Stimulated activated CD8-positive, alpha-beta memory T cell treated with anti-CD3 and anti-CD28 coated beads, Interleukin-7, amount 100 ng/mL, for 4 hours (primary cell): ENCODE data around the gene KIRREL3.

Source experiments
- DNase-seq, 2 donors: peaks; one replicate each; pipeline ENCODE4 v3.0.0-alpha.2; 2020; ENCODE audit warnings: low read depth in 2 of 2

KIRREL3 gene

DNA sequence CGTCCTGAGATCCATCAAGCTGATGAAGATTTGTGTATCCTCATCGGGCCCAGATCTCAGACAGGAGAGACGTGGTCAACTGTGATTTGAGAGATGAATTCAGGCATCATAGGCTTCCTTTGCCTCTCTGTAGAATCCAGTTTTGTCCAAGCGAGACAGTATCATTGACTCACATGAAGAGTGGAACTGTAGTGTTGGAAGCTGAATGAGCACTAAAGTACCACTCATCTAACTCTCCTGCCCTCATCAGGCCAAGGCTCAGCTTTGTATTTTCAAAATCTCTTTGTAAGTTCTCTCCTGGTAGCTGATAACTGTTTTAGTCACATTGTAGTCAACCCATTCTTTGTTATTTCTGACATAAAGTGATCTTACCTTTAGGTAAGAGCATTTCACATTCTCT is 85.1 kb downstream of the KIRREL3 start:
- DNase-seq: no peak

DNA sequence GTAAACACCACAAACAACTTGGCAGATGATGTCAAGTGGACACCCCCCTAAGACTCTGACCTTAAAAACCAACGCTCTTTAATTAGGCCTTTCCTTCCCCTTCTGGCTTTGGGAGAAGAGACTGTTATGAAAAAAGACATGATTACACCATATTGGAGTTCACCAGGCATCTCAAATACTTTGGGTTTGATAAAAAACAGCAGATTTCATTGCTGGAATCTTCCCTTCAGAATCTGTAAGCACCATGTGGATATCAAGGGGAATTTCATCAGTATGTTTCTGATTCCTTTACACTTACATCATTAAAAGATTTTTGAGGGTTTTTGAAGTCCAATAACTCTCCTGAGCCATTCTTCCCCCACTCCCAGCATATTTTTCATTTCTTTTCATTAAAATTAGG is 85.6 kb downstream of the KIRREL3 start:
- DNase-seq: no peak

DNA sequence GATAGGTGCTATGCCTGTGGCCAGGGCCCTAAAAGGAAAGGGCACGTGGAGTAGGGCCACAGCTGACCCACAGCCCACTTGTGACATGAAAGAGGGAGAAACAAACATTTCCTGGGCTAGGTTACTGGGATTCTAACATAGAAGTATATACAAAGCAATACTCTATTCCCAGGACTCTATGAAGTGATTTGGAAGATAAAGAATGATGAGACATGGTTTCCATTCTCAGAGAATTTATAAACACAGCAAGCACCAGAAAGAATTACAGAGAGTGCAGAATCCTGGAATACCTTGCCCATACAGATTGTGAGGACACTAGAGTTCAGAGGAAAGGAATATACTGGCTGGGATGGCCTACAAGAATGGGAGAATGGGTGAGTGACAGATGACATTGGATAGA is 86.4 kb downstream of the KIRREL3 start:
- no peak for DNase-seq

DNA sequence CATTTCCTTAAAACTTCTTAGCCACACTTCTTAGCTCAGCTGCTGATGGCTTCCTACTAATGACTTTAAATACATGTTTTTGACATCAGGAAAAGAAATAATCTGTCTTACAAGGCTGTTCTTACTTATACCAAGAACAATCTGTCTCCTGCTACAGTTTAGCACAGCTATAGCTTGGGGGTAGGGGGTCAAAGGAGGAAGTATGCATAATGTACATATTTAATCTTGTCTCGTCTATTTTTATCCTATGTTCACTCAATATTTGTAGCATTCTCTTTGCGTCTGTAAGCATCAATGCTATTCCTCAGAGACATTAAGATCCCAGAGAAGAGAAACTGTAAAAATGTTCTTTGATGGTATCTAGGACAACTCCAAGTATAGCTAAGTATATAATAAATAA is 96.0 kb downstream of the KIRREL3 start:
- no peak for DNase-seq

DNA sequence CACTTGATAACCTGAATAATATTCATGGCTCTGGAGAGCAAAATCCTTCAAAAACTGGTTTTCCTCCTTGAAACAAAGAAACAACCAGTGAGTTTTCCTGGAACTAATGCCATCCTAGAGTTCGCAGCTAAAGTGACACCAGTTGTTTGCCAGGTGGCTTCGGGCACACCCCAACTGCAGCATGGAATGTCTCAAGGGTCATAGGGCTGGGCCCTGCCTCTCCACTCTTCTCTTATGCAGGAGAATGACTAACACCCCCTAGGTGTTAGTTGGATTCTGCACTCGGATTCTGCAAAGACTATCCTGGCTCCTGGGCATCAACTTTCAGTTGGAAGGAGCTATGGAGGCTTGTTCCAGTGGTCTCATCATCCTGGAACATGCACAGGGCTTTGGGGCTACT is 98.8 kb downstream of the KIRREL3 start:
- no peak for DNase-seq

DNA sequence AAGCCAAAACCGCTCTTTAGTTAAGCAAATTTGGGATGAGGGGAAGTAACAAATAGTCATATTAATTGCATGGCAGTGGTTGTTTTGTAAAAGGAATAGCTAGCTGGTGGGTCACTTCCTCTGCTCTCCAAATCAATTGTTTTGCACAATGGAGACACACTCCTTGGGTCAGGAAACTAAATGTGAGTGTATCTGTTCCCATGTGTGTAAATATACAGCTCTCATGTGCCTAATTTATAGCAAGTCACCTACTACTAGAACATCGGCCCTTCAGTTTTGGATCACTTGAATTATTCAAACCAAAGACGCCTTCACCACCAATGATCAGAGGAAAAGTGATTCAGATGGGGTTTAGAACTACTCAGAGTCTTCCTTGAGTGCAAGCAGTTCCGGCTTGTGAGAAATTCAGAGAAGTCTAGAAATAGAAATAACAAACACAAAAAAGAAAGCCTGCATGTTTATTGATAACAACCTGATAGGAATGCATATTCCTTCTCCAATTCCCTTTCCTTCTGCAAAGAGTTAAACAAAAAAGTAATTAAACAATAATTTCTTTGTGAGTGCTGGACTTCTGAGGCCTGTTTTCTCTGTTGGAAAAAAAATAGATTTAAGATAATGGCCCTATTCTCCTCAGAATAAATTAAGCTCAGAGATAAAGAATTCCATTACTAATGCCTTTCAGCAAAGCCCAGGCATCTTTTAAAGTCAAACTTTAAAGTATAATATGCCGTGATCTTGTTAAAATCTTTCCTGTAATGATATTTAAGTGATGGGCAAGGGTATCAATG is 100.4 kb downstream of the KIRREL3 start:
- DNase-seq: no peak

DNA sequence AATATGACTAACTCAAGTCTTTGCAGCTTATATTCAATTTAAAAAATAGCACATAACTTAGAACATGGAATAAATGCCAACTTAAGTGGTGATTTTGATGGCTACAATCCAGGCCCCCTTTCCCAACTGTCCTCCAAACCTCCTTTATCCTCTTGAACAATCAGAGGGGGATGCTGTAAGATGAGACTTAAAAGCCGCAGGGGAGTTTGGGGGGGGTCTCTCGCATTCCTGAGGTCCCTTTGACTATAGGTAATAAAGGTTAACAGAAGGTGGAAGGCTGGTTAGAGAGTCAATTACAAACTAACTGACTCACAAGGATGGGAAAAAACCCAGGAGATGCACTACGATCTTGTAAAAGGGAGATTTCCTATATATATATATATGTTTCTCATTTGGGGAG is 101.8 kb downstream of the KIRREL3 start:
- no peak for DNase-seq

DNA sequence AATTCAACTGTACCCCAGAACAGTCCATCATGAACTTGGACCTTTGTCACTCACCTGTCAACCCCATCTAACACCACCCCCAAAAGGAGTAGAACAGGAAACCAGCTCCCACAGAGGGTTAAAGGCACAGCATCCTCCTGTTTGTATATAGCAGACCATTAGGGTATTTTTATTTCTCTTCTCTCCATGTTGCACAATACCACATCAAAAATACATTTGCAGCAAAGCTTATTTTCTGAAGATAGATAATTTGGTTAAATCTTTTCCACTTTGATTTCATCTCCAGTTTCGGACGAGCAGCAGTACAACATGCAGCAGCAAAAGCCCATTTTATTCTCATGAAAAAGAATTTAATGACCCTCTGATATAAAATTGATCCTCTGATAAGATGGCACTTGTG is 103.1 kb downstream of the KIRREL3 start:
- DNase-seq: no peak

DNA sequence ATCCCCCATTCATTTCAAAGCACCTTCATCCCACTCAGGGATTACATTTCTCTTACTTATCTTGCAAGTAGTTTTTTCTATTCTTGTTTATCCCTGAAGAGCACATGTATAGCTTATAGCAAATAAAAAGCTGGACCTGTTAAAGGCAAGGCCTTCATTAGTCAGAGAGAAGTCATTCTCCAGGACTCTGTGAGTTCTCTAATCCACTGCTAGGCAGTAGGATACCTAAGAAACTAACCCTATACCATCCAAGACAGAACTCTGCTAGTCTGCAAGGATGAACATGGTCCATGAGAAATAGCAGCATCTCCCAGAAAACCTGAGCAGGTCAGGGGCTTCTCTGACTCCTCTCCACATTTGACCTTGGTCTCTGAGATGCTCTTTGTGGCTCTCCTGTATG is 104.5 kb downstream of the KIRREL3 start:
- no peak for DNase-seq

DNA sequence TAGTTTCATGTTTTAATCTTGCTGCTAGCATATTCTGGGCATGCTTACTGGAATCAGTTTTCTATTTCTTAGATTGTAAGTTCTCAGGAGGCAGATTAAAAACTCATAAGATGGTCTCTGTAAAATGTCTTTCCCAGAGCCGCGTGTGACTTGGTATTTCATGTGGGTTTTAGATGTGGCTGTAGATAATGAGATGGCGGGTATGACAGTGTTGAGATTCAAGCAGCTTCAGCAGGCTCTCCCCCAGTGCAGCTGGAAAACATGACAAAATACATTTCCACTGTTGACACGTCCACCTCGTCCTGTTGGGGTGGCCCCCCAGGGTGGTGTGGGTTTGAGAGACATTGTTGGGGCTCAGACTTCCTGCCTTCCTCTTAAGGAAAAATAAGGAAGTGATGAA is 106.8 kb downstream of the KIRREL3 start:
- DNase-seq: no peak

DNA sequence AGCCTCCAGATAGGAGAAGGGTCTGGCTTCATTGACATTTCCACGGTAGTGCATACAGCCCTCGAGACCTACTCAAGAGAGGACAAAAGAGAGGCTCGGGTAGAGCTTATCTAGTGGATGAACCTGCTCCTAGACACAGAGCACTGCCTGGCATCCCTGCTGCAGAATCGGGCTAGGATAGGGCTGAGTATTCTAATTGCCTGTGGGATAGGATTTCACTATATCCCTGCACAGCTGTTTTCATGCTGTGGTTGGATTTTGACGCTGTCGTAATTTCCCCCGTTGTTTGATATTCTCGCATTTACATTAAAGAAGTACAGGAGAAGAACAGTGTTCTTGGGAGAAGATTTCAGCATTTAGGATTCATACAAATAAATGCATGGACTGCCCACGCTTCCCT is 107.8 kb downstream of the KIRREL3 start:
- DNase-seq: no peak

DNA sequence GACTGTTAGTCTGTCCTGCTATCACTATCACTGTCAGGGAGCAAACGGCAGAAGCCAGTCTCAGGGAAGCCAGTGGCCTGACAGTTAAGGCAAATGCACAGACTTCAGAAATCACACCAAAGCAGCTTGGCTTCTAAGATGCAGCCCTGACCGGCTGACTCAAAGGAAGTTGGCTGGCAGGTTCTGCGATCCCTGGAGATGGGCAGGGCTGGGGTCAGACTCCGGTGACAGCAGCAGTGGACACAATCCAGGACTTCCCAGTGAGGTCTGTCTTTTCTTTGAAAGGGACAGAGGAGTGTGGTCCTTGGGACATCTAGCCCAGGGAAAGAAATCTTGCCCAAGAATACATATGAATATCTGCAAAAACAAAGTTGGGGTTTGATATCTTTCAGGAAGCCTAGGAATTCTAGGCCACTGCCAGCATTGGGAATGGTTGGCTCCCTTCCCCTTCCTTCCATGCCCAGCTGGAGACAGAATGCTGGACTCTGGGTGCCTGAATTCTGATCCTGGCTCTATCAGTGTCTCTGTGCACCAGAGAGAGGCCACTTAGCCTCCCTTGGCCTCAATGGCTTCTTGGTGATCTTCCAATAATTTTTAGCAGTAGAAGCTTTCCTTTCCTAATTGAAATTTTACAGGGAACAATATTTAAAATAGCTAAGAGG is 108.9 kb downstream of the KIRREL3 start:
- no peak for DNase-seq

DNA sequence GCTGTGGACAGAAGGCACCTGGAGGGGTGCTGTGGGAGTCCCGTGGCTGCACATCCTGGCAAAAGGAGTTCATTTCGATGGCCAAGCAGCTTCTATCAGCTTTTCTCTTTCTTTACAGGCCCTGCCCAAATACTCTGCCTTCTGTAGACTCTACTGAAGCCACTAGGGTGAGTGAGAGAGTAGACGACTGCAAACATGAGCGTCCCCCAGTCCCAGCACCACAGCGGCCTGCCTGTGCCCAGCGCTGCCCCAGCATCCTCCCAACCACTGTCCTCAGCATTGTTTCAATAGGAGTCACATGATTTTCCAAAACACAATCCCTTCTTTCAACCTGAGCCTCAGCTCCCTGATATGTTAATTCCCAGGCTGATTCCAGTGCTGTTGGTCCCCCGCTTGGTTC is 110.0 kb downstream of the KIRREL3 start:
- DNase-seq: no peak

DNA sequence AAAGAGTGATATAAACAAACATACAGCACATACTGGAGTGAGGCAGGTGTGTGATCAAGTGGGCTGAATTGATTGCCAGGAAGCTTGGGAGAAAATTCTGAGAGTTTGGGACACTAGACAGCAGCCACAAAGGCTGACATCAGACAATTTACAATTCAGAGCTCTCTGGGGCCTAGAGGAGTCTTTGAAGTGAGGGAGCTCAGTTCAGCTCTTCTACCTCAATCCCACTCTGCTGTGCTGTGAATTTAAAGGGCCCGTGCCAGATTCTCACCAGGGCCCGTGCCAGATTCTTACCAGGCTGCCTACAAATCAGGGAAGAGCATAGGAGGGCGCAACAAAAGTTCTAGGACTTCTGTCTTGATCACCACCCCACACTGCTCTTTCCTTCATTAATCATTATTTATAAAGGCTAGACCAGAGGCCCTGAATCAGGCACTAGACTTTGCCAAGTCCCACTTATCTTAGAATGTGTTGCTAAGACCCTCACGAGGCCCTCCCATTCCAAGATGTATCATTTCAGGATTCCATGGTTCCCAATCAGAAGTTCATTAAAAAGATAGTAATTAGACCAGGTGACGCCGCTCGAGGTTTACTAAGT is 112.4 kb downstream of the KIRREL3 start:
- no peak for DNase-seq

DNA sequence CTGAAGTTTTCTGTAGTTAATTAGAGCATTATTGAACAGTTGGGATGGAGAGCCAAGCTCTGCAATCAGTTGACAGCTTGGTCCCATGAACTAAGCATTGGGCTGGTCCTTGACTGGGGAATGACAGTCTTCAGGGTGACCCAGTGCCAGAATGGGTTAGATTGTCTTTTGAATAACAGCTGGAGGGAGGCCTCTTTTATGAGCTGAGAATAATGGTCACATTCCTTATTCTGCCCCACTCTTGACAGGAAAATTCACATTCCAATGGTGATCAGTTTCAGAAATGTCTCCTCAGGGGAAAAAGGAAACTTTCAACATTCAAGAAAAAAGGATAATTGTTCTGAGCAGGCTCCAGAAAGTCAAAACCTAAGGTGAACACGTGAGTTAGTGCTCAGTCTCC is 113.9 kb downstream of the KIRREL3 start:
- no peak for DNase-seq

DNA sequence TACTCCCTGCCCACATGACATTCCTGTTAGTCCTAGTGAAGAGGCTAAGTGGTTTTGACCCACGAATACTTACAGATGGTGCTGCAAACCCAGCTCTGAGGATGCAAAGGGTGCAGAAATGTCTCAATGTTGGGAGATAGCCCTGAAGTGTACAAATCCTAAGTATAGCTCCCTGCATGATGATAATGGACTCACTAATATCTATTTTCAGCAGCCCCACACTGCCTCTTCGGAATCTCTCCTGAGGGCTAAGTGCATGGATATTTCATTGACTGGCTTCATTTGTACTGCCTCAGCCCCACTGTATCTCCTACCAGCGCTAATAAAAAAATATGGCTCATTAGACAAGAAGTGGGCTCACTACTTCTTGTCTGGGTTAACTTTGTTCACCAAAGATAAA is 114.5 kb downstream of the KIRREL3 start:
- DNase-seq: no peak

DNA sequence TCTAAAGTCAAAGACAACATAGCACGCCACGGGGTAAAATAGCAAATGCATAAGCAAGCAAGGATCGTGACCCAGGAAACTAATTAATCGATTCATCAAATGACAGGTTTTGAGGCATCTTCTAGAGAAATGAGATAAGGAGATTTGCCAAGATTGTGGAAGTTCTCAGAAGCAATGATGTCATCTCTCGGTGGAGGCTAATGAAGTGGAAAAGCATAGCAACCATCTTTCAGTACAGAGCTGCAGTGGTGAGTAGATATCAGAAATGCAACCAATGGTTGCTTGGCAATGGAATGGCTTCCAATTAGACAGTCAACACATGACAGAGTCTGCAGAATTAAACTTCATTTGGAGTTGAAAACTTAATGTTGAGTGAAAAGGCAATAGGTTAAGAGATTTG is 116.0 kb downstream of the KIRREL3 start:
- no peak for DNase-seq

DNA sequence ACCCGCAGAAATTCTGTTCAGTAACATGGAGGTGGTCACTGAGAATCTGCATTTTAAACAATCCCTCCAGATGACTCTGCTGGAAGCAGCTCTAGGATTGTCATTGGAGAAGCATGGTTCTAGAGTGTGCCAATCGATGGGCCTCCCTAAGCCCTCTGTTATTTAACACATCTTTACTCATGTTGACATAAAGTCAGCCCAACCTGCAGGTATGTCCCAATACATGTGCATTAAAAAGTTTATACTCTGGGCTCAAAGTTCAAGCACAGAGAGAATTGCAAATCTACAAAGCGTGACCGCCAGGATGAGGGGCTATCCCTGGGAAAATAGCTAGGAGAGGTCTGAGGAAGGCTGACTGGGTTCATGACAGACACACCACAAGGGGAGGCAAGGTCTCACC is 116.4 kb downstream of the KIRREL3 start:
- DNase-seq: no peak

DNA sequence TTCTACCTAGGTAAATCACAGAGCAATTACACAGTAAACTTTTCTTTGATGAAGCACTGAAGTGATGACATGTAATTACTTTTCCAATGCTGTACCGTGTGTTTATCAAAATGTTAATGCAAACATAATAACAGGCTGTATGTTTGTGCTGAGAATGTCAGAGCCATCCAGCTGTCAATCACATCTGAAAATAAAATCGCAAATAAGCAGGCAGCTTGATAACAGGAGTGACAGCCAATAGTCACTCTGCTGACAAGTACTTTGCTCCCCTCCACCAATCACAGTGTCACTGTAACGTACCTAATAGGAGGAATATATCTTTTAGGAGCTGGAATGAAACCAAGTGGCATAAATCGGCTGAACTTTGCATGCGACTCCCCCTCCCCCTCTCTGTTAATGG is 119.7 kb downstream of the KIRREL3 start:
- DNase-seq: no peak

DNA sequence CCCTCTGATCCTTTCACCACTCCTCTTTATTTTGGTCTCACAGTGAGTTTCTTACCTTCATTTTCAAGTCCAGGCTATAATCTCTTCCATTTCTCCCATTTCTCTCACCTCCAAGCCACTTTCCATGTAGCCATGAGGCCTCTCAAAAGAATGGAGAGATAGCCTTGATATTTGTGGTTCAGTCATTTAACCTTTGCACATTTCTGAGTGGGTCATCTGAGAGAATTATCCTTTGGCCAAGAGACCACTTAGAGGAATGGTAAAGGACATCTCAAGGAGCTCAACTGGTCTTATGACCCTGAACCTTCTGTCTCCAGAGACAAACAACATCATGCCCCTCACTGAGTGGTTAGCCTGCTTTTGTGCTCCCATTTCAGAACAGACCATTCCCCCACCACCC is 121.1 kb downstream of the KIRREL3 start:
- DNase-seq: no peak

DNA sequence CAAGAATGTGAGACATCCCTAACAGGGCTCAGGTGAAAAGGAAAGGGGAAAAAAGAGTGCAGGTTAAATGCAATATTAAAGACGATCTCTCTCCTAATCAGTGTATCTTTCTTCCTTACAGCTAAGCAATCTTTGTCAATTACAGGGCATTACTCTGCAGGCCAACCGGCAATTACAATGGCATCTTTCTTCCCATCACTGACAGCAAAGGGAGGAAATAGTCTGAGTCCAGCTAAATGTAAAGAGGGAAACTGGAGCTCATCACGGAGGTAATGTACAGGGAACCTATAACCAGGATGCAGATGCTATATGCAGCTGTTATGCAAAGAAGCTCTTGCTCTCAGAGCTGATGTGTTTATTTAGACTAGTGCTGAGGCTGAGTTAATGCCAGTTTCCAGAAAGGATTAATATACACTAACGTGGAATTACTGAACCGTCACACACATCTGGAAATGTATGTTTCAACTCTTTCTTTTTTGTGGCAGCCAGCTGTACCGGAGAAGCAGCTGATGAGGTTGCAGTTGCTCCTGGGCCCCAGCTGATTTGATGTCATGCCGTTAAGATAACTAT is 121.6 kb downstream of the KIRREL3 start:
- no peak for DNase-seq

DNA sequence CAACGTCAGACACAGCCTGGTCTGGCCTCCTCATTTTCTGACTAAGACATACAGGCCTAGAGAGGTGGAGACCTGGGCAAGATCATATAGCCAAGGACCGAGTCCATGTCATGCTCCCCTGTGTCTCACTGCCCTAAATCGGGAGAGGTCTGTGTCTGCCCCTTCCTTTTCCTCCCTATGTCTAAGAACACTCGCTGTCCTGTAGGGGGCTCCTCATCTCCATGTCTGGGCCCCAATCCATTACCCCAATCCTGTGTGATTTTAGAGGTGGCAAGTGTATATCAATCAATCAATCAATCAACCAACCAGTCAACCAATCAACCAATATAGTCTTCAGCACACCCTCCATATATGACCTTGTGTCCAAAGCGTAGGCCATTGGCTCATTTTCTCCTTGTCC is 125.7 kb downstream of the KIRREL3 start:
- no peak for DNase-seq

DNA sequence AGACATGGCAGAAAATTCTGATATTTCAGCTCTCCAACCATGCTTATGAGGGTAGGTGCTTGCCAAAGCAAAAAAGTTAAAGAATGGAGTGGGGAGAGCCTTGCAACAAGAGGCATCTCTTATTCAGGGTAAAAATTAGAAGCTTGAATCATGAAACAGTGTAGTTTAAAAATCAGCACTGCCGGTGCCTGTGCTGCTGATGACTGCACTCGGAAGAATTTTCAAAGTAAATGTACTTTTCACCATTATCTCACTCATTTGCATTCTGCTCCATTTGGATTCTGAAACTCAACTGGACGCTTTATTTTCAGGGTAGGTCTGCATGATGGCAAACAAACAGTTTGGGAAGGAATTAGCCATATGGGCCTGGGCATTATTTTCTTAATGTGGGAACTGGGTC is 126.3 kb downstream of the KIRREL3 start:
- no peak for DNase-seq
